GM18517 (cell line): ENCODE results near the gene OVAAL.

Source experiments
- ATAC-seq: cut with Tn5 transposase; IDR thresholded peaks from one replicate; pipeline ENCODE4 v1.9.1; 2021; ENCODE audit warnings: mild to moderate bottlenecking, moderate library complexity; ENCODE audit not compliant: unreplicated experiment

OVAAL gene

DNA sequence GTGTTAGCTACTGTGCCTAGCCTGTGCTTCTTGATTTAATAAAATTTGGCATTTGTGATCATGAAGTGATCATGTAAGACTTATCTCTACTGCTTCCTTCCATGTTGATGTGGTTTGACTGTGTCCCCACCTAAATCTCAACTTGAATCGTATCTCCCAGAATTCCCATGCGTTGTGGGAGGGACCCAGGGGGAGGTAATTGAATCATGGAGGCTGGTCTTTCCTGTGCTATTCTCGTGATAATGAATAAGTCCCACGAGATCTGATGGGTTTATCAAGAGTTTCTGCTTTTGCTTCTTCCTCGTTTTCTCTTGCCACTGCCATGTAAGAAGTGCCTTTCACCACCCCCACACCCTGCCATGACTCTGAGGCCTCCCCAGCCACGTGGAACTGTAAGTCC lies at the start of gene OVAAL:
Gene OVAAL (plus strand): TSS at position 301 of the 400 bp plus-strand sequence.
- no peak for ATAC-seq

- ATAC-seq: no peak
Observed at GRCh38 chr1:180510882-180511281, 47.9 kb upstream of the OVAAL start.

DNA sequence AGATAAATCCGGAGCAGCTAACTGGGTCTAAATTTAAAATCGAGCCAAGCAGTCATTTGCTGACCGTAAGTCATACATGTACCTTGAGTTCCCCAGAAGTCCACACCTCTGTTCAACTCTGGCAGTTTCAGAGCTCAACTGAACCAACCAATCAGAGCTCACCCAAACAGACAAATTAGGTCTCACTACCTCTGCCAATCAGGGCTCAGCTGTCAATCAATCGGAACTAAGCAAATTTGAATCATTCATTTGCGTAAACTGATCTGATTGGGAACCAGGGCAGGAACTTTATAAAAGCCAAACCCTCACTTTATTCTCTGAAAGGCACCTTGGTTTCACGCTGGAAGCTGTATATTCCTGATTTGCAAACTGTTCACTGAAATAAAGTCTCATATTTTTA lies 45.2 kb upstream of the OVAAL start:
- ATAC-seq: no peak

DNA sequence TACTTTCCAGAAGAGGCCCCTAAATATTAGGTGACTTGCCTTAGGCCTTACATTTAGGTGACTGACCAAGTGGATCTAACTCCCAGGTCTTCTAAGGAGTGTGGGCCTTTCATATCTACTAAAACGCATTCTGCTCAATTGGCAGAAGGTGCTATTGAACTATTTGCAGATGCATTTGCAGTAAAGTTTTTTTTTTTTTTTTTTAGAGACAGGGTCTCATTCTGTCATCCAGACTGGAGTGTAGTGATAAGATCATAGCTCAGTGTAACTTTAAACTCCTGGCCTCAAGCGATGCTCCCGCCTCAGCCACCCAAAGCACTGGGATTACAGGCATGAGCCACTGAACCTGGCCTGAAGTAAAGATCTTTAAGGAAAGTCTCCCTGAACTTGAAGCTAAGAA lies 43.4 kb upstream of the OVAAL start:
- no peak for ATAC-seq

DNA sequence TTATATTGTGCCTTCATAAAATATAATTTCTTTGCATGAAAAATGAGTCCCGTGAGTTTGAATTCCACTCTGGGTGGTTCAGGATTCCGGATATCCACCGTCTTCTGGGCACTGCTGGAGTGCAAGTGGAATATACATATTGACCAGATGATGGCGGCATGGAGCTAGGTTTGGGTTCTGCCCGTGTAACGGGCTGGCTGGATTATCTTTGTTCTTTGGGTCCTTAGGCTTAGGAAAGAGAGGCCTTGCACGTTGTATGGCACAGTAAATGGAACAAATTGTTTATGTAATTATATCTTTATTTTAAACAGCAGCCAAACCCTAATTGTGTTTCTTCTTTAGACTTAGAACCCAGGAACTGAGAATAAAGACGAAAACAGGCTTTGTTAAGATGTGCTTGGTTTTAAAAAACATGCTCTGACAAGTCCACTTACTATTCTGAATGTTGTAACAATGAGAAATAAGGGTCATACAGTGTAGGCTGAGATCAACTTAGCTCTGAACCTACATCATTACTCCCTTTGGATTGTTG lies 42.8 kb upstream of the OVAAL start:
- peak; percentile 95 for ATAC-seq

DNA sequence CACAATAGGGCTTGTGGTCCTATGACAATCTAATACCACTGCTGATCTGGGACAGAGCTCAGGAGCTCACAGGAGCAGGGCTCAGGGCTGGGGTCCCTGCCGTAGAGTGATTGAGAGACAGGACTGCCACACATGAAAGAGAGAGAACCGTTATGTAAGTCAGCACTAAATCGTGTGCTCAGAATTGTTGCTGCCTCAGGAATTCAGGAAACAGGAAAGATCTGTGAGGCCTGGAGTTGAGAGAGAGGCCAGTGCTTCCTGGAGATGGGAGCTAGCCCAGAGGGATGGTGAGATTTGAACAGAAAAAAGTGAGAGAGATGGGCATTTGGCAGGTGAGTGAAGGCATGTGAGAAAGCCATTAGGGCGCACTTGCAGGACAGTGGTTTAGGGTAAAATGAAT lies 38.9 kb upstream of the OVAAL start:
- ATAC-seq: no peak

DNA sequence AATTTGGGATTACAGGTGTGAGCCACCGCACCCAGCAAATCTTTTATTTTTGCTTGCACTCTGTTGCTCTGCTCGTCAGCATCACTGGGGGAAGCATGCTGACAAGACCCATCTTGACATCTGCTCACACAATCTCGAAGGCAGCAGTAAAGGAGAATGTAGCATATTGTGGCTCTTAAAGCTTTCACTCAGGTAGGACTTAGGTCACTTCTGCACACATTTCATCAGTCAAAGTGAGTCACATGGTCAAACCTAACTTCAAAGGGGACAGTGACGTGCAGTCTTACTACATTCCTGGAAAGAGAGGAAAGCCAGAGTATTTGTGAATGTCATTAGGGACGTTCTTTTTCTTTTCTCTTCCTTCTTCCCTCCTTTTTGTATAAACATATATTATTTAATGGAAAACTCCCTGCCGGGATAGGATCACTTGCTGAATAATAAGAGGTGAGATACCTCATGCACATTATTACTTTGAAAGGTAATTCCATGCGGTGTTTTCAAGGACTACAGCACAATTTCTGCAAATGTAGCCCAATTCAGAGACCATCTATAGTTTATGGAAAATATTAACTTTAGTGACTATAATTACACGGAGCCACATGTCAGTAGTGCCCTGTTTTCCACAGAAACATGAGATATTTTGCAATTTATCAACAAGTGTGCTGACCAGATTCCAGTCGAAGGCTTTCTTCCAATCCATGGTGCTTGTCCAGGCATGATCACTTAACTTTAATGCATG lies 37.1 kb upstream of the OVAAL start:
- no peak for ATAC-seq

DNA sequence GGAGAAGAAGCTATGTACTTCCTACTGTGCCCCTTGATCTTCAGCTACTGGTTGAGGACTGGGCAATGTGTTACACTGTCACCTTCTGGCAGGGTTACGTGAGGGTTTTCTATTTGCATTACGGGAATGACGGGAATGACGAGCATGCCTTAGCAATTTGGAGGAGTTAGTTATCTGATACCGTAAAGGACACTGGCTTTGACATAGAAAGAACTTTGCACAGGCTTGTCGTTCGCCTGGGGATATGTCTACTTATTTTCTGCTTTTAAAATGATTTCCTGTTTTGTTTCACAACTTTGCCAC lies 36.6 kb upstream of the OVAAL start:
- ATAC-seq: no peak

DNA sequence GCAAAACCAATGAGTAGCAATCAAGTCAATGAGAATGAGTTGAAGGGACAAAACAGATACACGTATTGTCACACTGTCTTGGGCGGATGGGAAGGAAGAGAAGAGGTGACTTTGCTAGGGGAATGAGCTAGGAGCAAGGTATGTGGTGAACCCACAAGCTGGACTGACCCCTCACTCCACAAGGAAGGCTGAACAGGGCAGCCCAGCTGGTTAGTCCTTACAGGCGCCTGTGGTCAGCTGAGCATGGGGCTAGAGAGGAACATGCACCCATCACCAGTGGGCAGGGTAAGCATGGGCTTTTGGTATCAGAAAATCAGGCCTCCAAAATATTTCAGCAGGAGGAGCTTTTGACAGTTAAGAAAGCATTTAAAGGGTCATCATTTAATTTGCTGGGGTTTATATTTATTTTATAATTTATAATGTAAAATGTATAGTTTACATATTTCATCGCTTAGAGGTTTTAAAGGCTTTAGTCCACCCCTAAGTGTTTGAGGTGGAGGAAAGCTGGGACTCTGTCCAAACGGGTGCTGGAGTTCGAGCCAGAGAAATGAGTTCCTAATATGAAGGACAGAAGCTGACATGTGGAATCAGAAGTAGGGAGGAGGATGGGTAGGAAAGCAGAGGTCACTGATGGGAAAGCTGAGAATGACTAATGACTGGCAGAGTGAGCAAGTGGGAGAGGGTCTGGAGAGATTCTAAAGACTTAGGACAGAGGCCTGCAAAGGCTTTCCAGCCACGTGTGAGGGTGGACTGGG lies 34.4 kb upstream of the OVAAL start:
- no peak for ATAC-seq

- ATAC-seq: no peak
Observed at GRCh38 chr1:180524915-180525714, 33.6 kb upstream of the OVAAL start.

GRCh38 chr1:180525715-180526039 lies 33.1 kb upstream of the OVAAL start:
- no peak for ATAC-seq

DNA sequence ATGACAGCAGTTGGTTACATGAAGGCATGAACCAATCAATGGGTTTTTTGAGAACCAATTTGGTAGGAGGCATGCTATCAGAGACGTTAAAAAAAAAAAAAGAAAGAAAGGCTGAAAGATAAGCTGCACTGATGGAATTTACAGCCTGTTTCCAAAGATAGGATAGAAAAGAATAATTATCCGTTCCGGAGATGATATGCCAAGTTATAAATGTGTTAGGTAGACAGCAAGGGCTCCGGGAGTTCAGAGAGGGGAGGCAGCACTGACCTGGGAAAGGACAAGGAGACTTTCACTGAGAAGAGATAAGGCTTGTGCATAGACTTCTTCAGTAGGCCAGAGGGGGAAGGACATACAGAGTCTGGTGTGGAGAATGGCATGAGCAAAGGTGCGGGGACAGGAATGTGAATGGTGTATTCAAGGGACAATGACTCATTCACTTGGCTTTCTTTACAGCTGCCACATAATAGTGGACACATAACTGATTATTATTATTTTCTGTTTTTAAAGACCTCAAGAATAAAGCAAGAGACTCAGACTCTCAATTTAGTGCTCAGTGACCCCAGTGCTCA lies 31.6 kb upstream of the OVAAL start:
- no peak for ATAC-seq

- ATAC-seq: no peak
Observed at GRCh38 chr1:180528868-180529470, 29.8 kb upstream of the OVAAL start.

GRCh38 chr1:180530501-180530900 lies 28.3 kb upstream of the OVAAL start:
- ATAC-seq: no peak

DNA sequence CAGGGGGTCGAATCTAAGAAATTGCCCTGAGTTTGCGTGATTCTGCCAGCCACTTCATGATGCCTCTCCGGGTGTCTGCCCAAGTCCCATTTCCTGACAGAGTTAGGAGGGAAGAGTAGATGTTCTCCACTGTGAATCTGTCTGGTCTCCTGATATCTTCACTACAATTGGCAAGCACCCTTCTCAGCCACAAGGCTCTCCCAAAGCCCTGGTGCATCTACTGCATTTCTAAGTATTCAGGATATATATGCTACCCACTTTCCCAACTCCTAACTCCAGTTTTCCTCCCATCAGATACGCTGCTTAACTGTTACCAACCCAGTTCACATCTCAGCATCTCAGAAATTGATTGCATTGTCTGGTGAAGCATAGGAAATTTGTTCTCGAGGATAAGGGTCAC lies 25.9 kb upstream of the OVAAL start:
- no peak for ATAC-seq

- ATAC-seq: peak; percentile 59
Observed at GRCh38 chr1:180533266-180533987, 25.3 kb upstream of the OVAAL start.

DNA sequence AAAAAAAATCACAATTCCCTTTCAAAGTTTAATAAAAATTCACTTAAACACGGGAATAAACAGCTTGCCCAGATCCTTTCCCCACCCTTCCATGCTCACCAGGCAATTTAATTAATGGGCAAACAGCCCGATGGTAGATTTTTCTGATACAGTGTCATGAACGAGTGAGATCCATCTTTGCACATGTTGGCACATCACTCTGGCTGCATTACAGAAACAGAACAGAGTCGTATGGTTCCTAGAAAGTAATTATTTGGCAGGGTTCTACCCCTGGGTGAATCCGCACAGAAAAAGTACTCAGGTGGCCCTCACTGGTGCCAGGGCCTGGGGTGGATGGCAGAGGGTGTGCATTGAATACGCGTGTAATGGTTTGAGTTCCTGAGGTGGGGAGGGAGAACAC lies 24.6 kb upstream of the OVAAL start:
- no peak for ATAC-seq

GRCh38 chr1:180535418-180535999 lies 23.3 kb upstream of the OVAAL start:
- no peak for ATAC-seq

DNA sequence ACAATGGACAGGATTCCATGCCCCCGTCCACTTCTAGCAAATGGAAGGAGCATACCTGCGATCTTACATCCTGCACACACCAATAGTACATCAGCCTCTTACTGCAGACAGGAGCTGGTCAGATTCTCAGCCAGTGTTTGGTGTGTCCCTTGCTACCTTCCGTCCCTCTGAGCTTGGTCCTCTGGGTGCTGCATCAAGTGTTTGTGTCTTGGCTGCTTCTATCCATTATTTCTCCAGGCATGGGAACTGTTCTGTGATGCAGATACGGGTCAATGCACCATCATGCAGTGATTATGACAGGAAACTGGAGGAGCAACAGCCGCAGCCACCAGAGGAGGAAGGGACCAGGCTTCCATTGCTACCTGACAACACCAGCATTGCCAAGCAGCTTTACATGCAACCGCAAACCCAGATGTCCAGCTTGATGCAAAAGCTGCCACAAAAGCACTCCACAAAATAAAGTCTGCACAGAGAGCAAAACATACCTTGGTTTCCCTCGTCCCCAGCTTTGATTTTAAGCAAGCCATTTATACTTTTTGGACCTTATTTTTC lies 21.9 kb upstream of the OVAAL start:
- no peak for ATAC-seq

DNA sequence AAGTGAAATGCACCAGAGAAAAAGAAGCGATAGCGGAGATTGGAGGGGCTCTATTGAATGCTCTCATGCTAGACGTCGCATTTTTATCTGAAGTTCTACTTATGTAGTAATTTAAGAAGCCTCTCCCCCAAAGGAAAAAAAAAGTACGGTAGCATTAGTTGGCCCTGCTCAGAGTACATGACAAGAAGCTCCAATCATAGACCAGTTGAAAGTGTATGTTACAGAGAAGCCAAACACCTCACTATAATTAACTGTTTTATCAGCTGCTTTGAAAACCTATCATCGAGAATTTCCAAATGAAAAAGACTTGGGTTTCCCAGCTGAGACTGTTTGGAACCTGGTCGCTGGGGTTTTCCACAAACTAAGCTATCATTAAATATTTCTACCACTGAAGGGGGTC lies 19.6 kb upstream of the OVAAL start:
- ATAC-seq: no peak
